NOMO-1 treated with dmso at 0.1 percent for 144 hours (cell line): ENCODE results near the gene SLX9.

ENCODE experiments used
- DNase-seq: peaks from one replicate; lab custom pipeline; 2025; ENCODE audit not compliant: unreplicated experiment; lab: John Stamatoyannopoulos, UW

Gene SLX9

GRCh38 chr21:44987886-44988606 lies 48.2 kb downstream of the SLX9 start:
- DNase-seq: no peak

- DNase-seq: no peak
These were observed 49.0 kb downstream of the SLX9 start for GRCh38 chr21:44988607-44989536.

DNA sequence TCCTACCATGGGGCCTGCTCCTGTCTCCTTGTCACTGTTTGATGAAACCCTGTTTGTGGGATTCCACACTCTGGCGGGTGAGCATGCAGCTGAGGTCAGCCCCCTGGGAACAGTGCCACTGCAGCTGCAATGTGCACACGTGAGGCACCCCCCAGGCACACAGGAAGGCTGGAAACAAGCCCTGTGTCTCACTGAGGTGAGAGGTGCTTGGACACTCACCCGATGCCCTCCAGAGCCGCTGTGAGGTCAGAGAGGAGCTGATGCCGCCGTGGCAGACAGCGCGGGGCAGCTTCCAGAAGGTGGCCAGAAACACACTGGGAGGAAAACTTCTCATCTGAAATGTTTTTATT lies 49.7 kb downstream of the SLX9 start:
- no peak for DNase-seq

GRCh38 chr21:44989943-44990780 lies 50.3 kb downstream of the SLX9 start:
- no peak for DNase-seq

DNA sequence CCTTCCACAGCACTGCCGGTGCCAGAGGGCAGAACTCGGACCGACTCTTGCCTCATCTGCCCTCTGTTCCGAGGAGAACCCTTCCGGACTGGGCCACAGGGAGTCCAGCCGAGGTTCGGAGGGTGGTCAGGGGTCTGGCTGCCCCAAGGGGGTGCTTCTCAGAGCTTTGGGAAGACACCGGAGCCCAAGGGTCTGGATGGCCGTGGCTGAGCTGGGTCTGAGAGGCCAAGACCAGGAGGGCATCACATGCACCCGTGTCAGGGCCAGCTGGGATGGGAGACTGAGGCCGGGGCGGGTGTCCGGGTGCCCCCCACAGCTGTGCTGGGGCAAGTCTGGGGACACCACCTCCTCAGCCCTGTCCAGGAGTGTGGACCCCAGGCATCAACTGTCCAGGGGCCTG lies 51.1 kb downstream of the SLX9 start:
- DNase-seq: no peak

- no peak for DNase-seq
These were observed 52.0 kb downstream of the SLX9 start for GRCh38 chr21:44991538-44992483.

DNA sequence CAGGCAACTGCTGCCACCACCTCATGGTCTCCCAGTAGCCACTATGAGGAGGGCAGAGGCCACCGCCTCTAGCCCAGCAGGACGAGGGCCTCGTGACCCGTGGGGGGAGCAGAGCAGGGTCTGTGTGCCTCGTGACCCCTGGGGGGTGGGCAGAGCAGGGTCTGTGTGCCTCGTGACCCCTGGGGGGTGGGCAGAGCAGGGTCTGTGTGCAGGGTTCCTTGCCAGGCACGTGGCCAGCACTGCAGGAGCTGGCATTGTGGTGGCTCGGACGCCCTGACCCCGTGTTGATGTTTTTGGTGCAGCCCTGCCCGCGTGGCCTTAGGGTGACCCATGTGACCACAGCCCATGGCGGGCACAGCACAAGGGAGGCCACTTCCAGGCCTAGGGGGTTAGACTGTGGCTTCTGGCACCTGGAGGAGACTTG lies 52.8 kb downstream of the SLX9 start:
- no peak for DNase-seq

- no peak for DNase-seq
These were observed 53.7 kb downstream of the SLX9 start for GRCh38 chr21:44993321-44994046.

DNA sequence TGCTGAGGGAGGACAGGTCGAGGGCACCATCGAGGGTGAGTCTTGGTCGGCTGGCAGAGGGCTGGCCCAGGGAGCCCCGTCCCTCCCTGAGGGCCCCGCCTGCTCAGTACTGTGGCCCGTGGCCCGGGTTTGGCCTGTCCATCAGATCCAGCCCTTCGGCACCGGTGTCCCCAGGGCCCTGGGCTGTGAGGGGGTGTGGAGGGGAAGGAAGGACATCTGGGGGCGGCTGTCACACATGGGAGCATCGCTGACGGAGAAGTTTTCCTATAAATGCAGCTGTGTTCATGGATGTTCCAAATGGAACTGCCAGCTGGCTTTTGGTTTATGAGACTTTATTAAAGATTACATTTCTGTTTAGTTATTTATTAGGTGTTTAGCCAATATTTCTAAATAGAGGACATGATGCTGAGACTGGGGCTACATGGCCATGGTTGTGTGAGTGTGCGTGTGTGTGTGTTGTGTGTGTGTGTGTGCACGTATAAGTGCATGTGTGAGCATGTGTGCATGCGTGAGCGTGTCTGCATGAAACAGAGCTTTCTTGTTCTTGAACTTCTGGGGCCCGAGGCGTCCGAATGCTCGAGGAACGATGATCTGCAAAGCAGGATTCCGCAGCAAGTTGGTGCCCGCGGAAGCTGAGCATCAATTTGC lies 54.3 kb downstream of the SLX9 start:
- DNase-seq: no peak

DNA sequence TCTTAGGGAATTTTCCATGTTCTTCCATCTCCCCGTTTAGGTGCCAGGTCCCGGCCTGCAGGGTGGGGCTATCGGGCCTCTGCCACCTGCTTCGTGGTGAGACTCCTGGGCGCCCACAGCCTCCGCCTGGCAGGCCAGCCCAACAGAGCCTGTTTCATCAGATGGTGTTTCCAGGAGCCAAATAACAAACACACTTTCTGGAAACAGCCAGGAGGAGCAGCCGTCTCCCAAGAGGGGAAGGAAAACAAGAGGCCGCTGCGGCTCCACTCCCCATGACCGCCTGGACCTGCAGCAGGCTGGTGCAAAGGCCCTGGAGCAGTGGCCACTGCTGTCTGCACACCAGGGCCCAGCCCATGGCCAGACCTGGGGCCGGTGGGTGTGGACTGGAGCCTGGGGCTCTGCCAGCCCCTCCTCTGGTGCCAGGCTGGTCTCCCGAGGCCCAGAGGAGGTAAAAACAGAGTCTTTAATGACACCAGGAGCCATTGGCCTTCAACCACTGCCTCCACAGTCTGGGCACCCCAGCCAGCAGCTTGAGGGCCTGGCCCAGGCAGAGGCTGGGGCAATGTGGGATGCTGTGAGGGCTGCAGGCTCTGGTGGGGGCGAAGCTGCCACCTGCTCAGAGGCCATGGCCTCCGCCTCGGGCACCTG lies 55.0 kb downstream of the SLX9 start:
- no peak for DNase-seq

- no peak for DNase-seq
These were observed 55.6 kb downstream of the SLX9 start for GRCh38 chr21:44995343-44995941.

DNA sequence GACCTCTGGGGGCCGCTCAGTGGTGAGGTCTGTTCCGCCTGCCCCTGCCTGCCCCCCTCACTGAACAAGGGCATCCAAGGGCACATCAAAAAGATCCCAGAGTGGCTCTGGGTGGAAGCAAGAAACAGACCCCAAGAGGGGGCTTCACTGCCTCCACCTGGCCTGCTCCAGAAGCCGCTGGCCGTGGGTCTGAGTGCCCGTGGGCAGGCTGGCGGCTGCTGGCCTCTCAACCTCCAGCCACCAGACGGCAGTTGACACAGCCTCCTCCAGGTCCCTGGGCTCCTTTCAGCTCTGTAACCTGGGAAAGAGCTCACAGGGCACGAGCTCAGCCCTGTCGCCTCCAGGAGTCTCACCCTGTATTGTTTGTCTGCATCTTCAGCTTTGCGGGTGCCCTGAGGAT lies 56.3 kb downstream of the SLX9 start:
- DNase-seq: no peak

GRCh38 chr21:44996501-44996921 lies 56.7 kb downstream of the SLX9 start:
- no peak for DNase-seq

DNA sequence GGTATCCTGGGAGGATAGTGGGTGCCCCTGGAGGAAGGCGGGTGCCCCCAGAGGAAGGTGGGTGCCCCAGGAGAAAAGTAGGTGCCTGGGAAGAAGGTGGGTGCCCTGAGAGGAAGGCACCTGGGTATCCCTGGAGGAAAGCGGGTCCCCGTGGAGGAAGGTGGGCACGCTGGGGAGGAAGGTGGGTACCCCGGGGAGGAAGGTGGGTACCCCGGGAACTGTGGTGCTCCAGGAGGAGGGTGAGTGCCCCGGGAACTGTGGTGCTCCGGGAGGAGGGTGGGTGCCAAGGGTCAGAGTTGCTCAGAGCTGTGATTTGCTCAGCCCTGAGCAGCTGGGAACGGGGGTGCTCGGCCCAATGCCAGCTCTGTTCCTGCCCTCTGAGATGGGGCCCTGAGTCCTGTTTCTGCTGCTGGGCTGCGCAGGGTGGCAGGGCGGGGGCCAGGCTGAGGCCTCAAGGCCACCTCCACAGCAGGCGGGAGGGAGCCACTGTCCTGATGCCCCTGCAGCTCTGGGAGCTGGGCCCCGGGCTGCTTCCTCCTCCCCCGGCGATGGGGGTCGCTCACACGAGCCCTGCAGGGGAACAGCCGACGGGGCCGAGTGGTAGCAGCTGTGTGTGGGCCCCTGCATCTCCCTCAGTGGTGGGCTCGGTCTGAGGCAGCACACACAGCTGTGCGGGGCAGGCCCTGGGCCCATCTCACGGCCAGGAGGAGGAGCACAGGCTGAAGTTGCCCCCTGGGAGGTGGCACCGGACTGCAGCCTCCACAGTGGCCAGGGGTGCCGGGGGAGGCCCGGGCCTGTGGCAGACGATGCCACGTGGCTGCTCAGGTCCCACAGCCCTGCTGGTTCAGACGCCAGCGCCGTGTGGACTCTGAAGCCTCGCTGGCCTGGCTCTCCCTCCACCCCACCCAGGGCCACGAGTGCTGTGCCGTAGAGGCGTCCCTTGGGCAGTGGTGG lies 57.4 kb downstream of the SLX9 start:
- no peak for DNase-seq

DNA sequence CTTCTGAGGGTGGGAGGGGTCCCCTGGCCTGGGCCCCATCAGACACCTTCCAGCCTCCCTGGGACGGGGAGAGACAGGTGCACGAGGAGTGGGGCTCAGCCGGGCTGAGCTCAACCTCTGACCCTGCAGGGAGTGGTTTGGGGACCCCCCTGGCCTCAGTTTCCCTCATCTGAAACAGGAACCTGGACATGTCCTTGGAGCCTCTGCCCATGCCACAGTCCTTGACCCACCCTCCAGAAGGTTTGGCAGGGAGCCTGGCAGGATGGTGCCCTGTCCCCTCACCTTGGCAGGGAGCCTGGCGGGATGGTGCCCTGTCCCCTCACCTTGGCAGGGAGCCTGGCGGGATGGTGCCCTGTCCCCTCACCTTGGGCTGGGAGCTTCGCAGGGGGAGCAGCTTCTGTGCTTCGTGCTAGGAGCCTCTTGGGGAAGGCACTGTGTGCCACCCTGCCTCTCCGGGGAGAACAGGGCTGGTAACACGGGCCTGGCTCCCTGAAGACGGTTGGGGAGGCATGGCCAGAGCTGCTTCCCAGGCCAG lies 58.3 kb downstream of the SLX9 start:
- no peak for DNase-seq

GRCh38 chr21:44998621-44999427 lies 59.0 kb downstream of the SLX9 start:
- DNase-seq: no peak
